Pancreas (tissue), 10 donors: ENCODE results near the gene STIM2. TPM values are rescaled to one million over a fixed set of nuclear protein-coding genes. Genes with fewer than 3 reads are reported as not detected.

Experiments
- ATAC-seq, 4 donors: fragments of 200-7000 bp; cut with Tn5 transposase; one replicate each; pipeline versions ENCODE4 v1.8.0 to v1.9.1; 2020; ENCODE audit warnings: mild to moderate bottlenecking in 4 of 4, moderate library complexity in 4 of 4
- DNase-seq, 6 donors: peaks; one replicate each; pipeline ENCODE4 v3.0.0-alpha.2; 2020
- FAIRE-seq: peaks from 2 replicates; lab custom pipeline; 2012; peaks lifted over from hg19 to GRCh38; lab: Jason Lieb, UNC
- H3K27ac ChIP-seq, 4 donors: fragments of 200-600 bp; sonication (generic); 1 replicate in 3 of 4; 2 replicates in 1 of 4; pipeline versions ENCODE4 v1.5.0 to v1.8.0; 2020
- H3K27me3 ChIP-seq, 4 donors: fragments of 200-600 bp; one replicate each; pipeline ENCODE4 v1.8.0; 2021
- H3K36me3 ChIP-seq, 3 donors: fragments of 200-600 bp; sonication (generic) in 1 of 3; one replicate each; pipeline versions ENCODE4 v1.5.0 to v1.8.0; 2020 to 2021
- H3K4me1 ChIP-seq, 3 donors: fragments of 200-600 bp; one replicate each; pipeline ENCODE4 v1.8.0; 2021
- H3K4me3 ChIP-seq, 4 donors: fragments of 200-600 bp; sonication (generic) in 2 of 4; one replicate each; pipeline versions ENCODE4 v1.5.0 to v1.8.0; 2020 to 2021
- H3K9me3 ChIP-seq, 4 donors: fragments of 200-600 bp; one replicate each; pipeline ENCODE4 v1.8.0; 2021
- WGBS, 2 donors: extraction: QIAGEN DNeasy Blood & Tissue Kit; methylation state at CpG; one replicate each; pipeline ENCODE4 v1.1.7; 2013; 5-methylcytosine and 5-hydroxymethylcytosine counted together
- intact Hi-C, 3 donors: fragments of 100-400 bp; cut with DNase I; formaldehyde crosslinking; loops; one replicate each; pipeline versions ENCODE4 v1.11.1 to v1.14.2; 2022
- polyA plus RNA-seq, 2 donors: library from polyadenylated mRNA; stranded (reverse); fragments of 200-250 nt; gene quantifications; one replicate each; pipeline ENCODE4 v1.2.3, GENCODE V29; 2013
- total RNA-seq, 6 donors: library from RNA; stranded (reverse); fragmentation: NEBNext Ultra II Directional in 4 of 6; extraction: Animal tissue kit (Norgen Biotek cat#: 25700) in 4 of 6; gene quantifications; one replicate each; pipeline versions ENCODE4 v1.2.1 to v1.2.4, GENCODE V29; 2021 to 2023
- TF ChIP-seq, protein P1 (sequence below), 4 donors: fragments of 200-600 bp; sonication (generic) in 3 of 4; IDR thresholded peaks; one replicate each; pipeline versions ENCODE4 v1.5.0 to v1.8.0; 2021; ENCODE audit warnings: antibody characterized with exemption in 4 of 4
- donor health status: healthy with polysubstance abuse.
- donor health status: DM: no; HTN: no; CAD: no; lungs with moderate emphysema.
- donor health status: DM: no; HTN: no; CAD: no.
- donor health status: control.
- donor health status: control.
- donor health status: Bipolar disorder and iron deficiency.
- donor health status: DM: yes; HTN: yes; CAD: no.
- donor health status: DM: no; HTN: no; CAD: no.
- donor health status: DM: no; HTN: no; CAD: no.
- donor health status: DM: yes; HTN: yes; CAD: no.

STIM2 gene
- total and polyA plus RNA-seq, 8 donors: 7.6 to 18.7 (median 12.6) TPM

DNA sequence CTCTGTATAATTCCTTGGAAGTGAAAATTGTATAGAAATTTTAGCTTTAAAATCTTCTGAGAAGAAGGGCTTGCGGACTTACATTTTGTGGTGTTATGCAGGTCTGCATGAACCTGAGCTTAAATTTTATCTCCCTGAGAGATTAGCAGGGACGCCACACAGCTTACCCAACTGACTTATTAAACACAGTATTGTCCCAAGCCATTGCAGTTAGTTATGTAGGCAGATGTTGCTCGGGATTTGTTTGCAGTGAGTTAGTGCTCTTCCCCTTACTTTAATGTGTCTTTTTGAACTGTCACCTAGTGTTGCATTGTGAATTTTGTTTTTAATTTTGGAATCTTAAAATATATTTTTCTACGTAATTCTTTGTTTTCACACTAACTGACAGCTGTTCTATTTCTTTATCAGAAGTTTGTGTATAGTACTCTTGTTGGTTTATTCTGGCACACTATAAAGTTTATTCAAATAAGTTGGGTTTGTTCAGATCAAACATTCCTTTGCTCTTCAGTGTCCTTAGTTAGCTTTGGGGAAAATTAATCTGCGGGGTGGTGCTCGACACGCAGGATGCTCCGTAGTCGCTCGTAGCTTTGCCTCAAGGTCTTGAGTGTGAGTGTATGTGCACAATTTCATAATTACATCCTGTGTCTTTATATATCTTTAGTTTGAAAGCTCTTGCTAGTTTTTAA lies 145.4 kb downstream of the STIM2 start:
- FAIRE-seq (peak; percentile 41), DNase-seq (no peak), ATAC-seq (peak; percentile 53 to 77 (median 64))
- Histone ChIP-seq H3K36me3 (no peaks in the 10 kb centered on the region), H3K27me3 (no peaks in the 10 kb centered on the region), H3K4me3 (peak overlapping the region in 1 of 4 donors; percentile 12), H3K27ac (peak overlapping the region in 1 of 4 donors; percentile 43), H3K4me1 (peaks cover 6 to 14% (median 10%) of the 10 kb centered on the region in 3 donors), H3K9me3 (no peaks in the 10 kb centered on the region)
- TF ChIP-seq, protein P1, sequence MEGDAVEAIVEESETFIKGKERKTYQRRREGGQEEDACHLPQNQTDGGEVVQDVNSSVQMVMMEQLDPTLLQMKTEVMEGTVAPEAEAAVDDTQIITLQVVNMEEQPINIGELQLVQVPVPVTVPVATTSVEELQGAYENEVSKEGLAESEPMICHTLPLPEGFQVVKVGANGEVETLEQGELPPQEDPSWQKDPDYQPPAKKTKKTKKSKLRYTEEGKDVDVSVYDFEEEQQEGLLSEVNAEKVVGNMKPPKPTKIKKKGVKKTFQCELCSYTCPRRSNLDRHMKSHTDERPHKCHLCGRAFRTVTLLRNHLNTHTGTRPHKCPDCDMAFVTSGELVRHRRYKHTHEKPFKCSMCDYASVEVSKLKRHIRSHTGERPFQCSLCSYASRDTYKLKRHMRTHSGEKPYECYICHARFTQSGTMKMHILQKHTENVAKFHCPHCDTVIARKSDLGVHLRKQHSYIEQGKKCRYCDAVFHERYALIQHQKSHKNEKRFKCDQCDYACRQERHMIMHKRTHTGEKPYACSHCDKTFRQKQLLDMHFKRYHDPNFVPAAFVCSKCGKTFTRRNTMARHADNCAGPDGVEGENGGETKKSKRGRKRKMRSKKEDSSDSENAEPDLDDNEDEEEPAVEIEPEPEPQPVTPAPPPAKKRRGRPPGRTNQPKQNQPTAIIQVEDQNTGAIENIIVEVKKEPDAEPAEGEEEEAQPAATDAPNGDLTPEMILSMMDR (IDR thresholded peaks at IDR 0.05): no peak
- 33 to 35% methylated on average over 10 of the region's 10 CpGs for WGBS, 2 donors
- intact Hi-C loops: loop anchor here in 1 of 3 donors (10.0 kb wide), 1 partner anchor 121 kb away; no protein-coding TSS in a partner anchor

DNA sequence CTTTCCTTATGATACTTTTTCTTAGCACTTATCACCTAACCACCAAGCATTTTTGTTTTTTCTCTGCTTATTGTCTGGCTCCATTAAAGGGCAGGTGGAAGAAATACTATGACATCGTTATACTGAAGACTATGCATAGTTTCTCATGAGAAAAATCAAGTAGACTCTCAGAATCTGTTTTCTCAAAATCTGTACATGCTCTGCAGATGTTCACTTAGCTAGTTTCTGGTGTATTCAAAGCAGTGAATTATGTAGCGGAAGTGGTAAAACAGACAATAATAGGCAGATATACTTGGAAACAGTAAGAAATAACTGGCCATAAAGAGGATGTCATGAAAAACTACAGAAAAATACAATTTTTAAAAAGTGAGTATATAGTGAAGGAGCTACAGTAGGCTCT lies 146.0 kb downstream of the STIM2 start:
- intact Hi-C loops: loop anchor here in 1 of 3 donors (10.0 kb wide), 1 partner anchor 122 kb away; no protein-coding TSS in a partner anchor
- no peak for FAIRE-seq
- Histone ChIP-seq H3K36me3 (no peaks in the 10 kb centered on the region), H3K9me3 (no peaks in the 10 kb centered on the region), H3K27ac (no peak overlapping the region), H3K27me3 (no peaks in the 10 kb centered on the region), H3K4me3 (no peak overlapping the region), H3K4me1 (peaks cover 6 to 14% (median 10%) of the 10 kb centered on the region in 3 donors)
- 22 to 29% methylated on average over 2 of the region's 2 CpGs for WGBS, 2 donors
- ATAC-seq: no peak
- DNase-seq: no peak
- TF ChIP-seq, protein P1 (IDR thresholded peaks at IDR 0.05): no peak

DNA sequence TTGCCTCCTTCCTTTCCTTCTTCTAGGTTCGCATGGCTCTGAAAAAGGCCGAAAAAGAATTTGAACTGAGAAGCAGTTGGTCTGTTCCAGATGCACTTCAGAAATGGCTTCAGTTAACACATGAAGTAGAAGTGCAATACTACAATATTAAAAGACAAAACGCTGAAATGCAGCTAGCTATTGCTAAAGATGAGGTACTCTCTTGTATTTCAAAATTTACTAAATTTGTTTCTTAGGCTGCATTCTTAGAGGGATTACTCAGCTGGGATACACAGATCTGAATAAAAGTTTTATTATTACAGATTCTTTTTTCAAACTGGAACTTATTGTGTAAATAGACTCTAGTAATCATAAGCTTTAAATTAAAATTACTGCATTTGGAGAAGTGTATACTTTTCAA lies 146.9 kb downstream of the STIM2 start:
- Histone ChIP-seq H3K4me3 (no peak overlapping the region), H3K9me3 (no peaks in the 10 kb centered on the region), H3K4me1 (peaks cover 6 to 14% (median 10%) of the 10 kb centered on the region in 3 donors), H3K27ac (no peak overlapping the region), H3K36me3 (no peaks in the 10 kb centered on the region), H3K27me3 (no peaks in the 10 kb centered on the region)
- intact Hi-C loops: loop anchor here in 1 of 3 donors (10.0 kb wide), 1 partner anchor 123 kb away; no protein-coding TSS in a partner anchor
- FAIRE-seq (no peak), DNase-seq (no peak), ATAC-seq (no peak)
- TF ChIP-seq, protein P1 (IDR thresholded peaks at IDR 0.05): no peak
- 92 to 97% methylated on average over 3 of the region's 3 CpGs for whole genome bisulfite sequencing, 2 donors

DNA sequence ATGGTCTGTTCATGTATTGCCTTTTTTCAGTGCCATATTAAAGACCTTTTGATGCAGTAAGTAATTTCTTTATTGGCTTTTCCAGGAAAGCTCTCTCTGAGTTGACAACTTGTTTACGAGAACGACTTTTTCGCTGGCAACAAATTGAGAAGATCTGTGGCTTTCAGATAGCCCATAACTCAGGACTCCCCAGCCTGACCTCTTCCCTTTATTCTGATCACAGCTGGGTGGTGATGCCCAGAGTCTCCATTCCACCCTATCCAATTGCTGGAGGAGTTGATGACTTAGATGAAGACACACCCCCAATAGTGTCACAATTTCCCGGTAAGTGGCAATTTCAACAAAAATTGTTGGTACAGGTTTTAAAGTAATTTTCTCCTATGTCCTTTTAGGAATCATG lies 148.0 kb downstream of the STIM2 start:
- H3K4me1 ChIP-seq: peaks cover 6 to 10% (median 8%) of the 10 kb centered on the region in 3 donors
- H3K36me3 ChIP-seq: no peaks in the 10 kb centered on the region
- no peaks in the 10 kb centered on the region for H3K9me3 ChIP-seq
- no peak for FAIRE-seq
- intact Hi-C loops: loop anchor here in 1 of 3 donors (10.0 kb wide), 1 partner anchor 124 kb away; no protein-coding TSS in a partner anchor
- TF ChIP-seq, protein P1 (IDR thresholded peaks at IDR 0.05): no peak
- 85 to 87% methylated on average over 4 of the region's 4 CpGs for WGBS, 2 donors
- no peak for DNase-seq
- no peaks in the 10 kb centered on the region for H3K27me3 ChIP-seq
- no peak overlapping the region for H3K27ac ChIP-seq
- no peak for ATAC-seq
- H3K4me3 ChIP-seq: no peak overlapping the region

DNA sequence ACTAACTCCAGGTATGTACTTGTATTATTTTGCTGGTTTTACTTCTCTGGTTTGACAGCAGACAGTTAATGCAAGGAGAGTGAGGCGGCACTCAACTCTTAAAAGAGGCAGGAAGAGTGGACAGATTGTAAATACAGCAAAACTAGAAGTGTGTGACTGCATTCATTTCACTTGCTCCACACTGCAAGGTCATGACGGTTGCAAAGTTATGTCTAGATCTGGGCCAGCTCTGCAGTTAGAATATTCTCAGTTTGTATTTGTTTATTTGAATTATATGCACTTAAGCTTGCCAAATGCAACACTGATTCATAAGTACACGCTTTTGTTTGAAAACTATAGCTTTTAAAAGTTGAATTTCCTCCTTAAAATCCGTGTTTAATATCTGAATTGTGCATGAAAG lies 148.9 kb downstream of the STIM2 start:
- DNase-seq: no peak
- no peak for FAIRE-seq
- H3K36me3 ChIP-seq: no peaks in the 10 kb centered on the region
- H3K4me1 ChIP-seq: peaks cover 6 to 10% (median 8%) of the 10 kb centered on the region in 3 donors
- no peak for ATAC-seq
- H3K27me3 ChIP-seq: no peaks in the 10 kb centered on the region
- H3K9me3 ChIP-seq: no peaks in the 10 kb centered on the region
- WGBS, 2 donors: 45% methylated on average over 4 of the region's 4 CpGs
- no peak overlapping the region for H3K4me3 ChIP-seq
- intact Hi-C loops: loop anchor here in 1 of 3 donors (10.0 kb wide), 1 partner anchor 125 kb away; no protein-coding TSS in a partner anchor
- TF ChIP-seq, protein P1 (IDR thresholded peaks at IDR 0.05): no peak
- no peak overlapping the region for H3K27ac ChIP-seq
